Psoas muscle (tissue), 8 donors: Measurements from ENCODE around the gene FOXN3. TPM values are rescaled to one million over a fixed set of nuclear protein-coding genes. Genes with fewer than 3 reads are reported as not detected.

ENCODE experiments used
- ATAC-seq, 4 donors: fragments of 200-7000 bp; cut with Tn5 transposase; one replicate each; pipeline ENCODE4 v1.9.1; 2020; ENCODE audit warnings: moderate library complexity in 3 of 4, mild to moderate bottlenecking in 2 of 4
- DNase-seq, 2 donors: peaks; one replicate each; pipeline ENCODE4 v3.0.0-alpha.2; 2020
- H3K27ac ChIP-seq: fragments of 200-600 bp; one replicate; pipeline ENCODE4 v1.8.0; 2022
- H3K27me3 ChIP-seq, 3 donors: fragments of 200-600 bp in 1 of 3; one replicate each; pipeline versions ENCODE4 v1.6.1 to v1.8.0; 2013 to 2022; ENCODE audit warnings: low read length in 2 of 3, mild to moderate bottlenecking in 2 of 3, moderate library complexity in 1 of 3; ENCODE audit not compliant: insufficient read depth in 3 of 3
- H3K36me3 ChIP-seq, 2 donors: fragments of 200-600 bp in 1 of 2; one replicate each; pipeline versions ENCODE4 v1.6.1 to v1.8.0; 2013 to 2022; ENCODE audit warnings: low read depth in 1 of 2, mild to moderate bottlenecking in 1 of 2, moderate library complexity in 1 of 2; ENCODE audit not compliant: insufficient read depth in 1 of 2
- H3K4me1 ChIP-seq: fragments of 200-600 bp; one replicate; pipeline ENCODE4 v1.8.0; 2022
- H3K4me3 ChIP-seq: fragments of 200-600 bp; one replicate; pipeline ENCODE4 v1.8.0; 2022; ENCODE audit warnings: mild to moderate bottlenecking
- H3K9me3 ChIP-seq: fragments of 200-600 bp; one replicate; pipeline ENCODE4 v1.8.0; 2022
- WGBS, 3 donors: extraction: QIAGEN DNeasy Blood & Tissue Kit; methylation state at CpG; one replicate each; pipeline versions ENCODE4 v1.1.6 to v1.1.7; 2013; 5-methylcytosine and 5-hydroxymethylcytosine counted together
- intact Hi-C, 2 donors: fragments of 100-400 bp; cut with DNase I; formaldehyde crosslinking; loops; one replicate each; pipeline versions ENCODE4 v1.11.0 to v1.14.2; 2022
- polyA plus RNA-seq, 3 donors: library from polyadenylated mRNA; stranded (reverse); fragments of 200-250 nt; gene quantifications; one replicate each; pipeline ENCODE4 v1.2.3, GENCODE V29; 2013
- total RNA-seq, 4 donors: library from RNA; stranded (reverse); fragmentation: NEBNext Ultra II Directional in 2 of 4; extraction: Animal tissue kit (Norgen Biotek cat#: 25700) in 2 of 4; gene quantifications; one replicate each; pipeline versions ENCODE4 v1.2.1 to v1.2.4, GENCODE V29; 2021 to 2023
- TF ChIP-seq, protein P1 (sequence below): fragments of 200-600 bp; IDR thresholded peaks from one replicate; pipeline ENCODE4 v1.8.0; 2022; ENCODE audit warnings: antibody characterized with exemption
- donor health status: healthy with polysubstance abuse.
- donor health status: DM: no; HTN: no; CAD: no; lungs with moderate emphysema.
- donor health status: Bipolar disorder and iron deficiency.
- donor health status: healthy.
- donor health status: DM: yes; HTN: yes; CAD: no.
- donor health status: DM: no; HTN: no; CAD: no.
- donor health status: DM: no; HTN: no; CAD: no.
- donor health status: DM: yes; HTN: yes; CAD: no.

Gene FOXN3
- total and polyA plus RNA-seq, 7 donors, result 10.1 to 123 (median 73.6) TPM

DNA sequence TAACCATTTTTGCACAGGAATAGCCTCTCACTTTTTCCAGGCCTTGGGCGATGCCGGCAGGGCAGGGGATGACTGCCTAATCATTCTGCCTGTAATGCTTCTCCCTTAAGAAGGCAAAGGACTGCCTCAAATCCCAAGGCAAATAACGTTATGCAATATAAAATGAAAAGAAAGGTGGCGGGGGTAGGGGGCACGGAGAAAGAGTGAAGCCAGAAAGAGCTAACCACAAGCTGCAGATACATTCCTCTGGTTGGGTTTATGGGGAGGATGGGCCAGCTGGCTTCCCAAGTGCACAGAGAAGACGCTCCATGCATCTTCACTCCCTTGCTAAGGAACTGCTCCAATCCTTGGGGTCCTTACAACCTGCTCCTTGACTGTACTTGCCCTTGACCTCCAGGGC lies 229.5 kb downstream of the FOXN3 start:
- Histone ChIP-seq H3K9me3 (no peaks in the 10 kb centered on the region), H3K4me3 (no peak overlapping the region), H3K4me1 (peaks cover 45% of the 10 kb centered on the region), H3K27me3 (no peaks in the 10 kb centered on the region), H3K36me3 (no peaks in the 10 kb centered on the region), H3K27ac (peak overlapping the region; percentile 92)
- intact Hi-C loops, result loop anchor here (5.0 to 10.0 kb wide), 3 partner anchors 227 to 430 kb away; partner anchors contain the start of gene FOXN3 (in 2 of the 2)
- WGBS, 3 donors, result 78 to 90% (median 90%) methylated on average over 6 of the region's 6 CpGs
- TF ChIP-seq, protein P1, sequence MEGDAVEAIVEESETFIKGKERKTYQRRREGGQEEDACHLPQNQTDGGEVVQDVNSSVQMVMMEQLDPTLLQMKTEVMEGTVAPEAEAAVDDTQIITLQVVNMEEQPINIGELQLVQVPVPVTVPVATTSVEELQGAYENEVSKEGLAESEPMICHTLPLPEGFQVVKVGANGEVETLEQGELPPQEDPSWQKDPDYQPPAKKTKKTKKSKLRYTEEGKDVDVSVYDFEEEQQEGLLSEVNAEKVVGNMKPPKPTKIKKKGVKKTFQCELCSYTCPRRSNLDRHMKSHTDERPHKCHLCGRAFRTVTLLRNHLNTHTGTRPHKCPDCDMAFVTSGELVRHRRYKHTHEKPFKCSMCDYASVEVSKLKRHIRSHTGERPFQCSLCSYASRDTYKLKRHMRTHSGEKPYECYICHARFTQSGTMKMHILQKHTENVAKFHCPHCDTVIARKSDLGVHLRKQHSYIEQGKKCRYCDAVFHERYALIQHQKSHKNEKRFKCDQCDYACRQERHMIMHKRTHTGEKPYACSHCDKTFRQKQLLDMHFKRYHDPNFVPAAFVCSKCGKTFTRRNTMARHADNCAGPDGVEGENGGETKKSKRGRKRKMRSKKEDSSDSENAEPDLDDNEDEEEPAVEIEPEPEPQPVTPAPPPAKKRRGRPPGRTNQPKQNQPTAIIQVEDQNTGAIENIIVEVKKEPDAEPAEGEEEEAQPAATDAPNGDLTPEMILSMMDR, result no peak
- ATAC-seq, result no peak
- no peak for DNase-seq

DNA sequence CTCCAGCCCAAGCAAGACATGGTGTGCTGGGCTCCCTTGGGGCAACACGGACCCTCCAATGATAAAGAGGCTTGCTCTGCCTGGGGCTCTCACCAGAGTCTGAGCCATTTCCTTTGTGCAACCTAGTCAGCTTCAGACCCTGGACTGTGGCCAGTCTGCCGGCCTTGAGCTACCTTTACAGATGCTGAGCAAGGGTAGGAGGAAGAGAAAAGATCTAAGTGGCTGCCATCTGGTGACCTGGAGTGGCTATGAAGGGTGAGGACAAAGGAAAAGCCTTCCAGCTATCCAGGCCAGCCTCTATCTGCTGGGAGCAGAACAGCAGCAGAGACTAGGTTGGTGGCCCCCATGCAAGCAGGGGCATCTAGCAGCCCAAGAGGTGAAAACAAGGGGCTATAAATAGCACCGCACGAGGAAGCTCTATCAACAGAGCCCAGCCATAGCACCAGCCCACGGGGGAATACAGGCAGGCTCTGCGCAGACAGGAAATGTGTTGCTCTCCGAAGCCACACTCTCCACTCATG lies 230.1 kb downstream of the FOXN3 start:
- WGBS, 3 donors, result 46 to 48% (median 46%) methylated on average over 7 of the region's 7 CpGs
- peak in 1 of 2 donors; percentile 65 for DNase-seq

DNA sequence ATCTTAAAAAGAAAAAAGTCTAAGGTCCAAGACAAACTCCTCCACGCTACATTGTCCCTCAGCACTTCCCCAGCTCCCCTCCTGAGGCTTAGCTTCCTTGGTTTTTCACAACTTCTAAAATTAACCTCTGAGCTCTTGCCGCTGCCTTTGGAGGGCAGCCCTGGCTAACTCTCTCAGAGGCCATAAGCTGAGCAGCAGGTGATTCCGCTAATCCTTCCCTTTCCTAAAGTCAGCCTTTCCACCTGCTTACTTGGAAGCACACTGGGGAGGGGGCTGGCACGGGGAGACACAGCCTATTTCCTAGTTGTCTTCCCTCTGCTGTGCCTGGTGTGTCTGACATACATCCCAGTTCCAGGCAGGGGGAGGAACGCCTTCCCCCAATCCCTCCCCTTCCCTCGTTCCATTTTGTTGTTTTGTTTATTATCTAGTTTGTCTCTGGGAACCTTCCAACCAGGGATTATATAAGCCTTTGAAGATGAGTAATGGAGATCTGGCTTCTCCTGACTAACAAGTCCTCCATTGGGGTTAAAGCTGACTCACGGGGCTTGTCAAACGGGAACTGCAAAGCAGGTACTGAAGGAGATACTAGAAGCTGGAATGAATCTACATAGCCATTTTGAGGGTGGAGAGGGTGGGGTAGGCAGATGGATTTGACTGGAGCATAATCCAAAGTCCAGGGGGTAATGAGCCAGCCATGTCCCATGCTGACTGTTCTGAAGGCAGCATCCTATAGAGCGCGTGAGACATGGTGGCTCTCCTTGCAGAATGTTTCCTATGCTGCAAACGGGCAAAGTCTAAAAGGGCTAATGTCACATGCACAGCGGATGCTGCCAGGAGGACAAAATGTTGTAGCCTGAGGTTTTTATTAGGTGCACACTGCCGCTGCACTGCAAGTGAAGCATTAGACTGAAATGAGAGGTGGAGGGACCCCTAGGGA lies 230.8 kb downstream of the FOXN3 start:
- DNase-seq, result peak in 1 of 2 donors; percentile 69
- peak overlapping the region; percentile 92 for H3K27ac ChIP-seq
- TF ChIP-seq, protein P1, result no peak
- intact Hi-C loops, result loop anchor here (5.0 to 10.0 kb wide), 3 partner anchors 229 to 431 kb away; partner anchors contain the start of gene FOXN3 (in 2 of the 2)
- no peaks in the 10 kb centered on the region for H3K36me3 ChIP-seq
- peak; percentile 79 to 90 (median 86) for ATAC-seq
- H3K27me3 ChIP-seq, result no peaks in the 10 kb centered on the region
- WGBS, 3 donors, result 36 to 49% (median 38%) methylated on average over 13 of the region's 13 CpGs
- H3K4me3 ChIP-seq, result peak overlapping the region; percentile 44
- no peaks in the 10 kb centered on the region for H3K9me3 ChIP-seq
- peaks cover 45% of the 10 kb centered on the region for H3K4me1 ChIP-seq

More for the DNA sequence above, 230.1 kb downstream of the FOXN3 start:
- Histone ChIP-seq H3K9me3 (no peaks in the 10 kb centered on the region), H3K4me1 (peaks cover 45% of the 10 kb centered on the region), H3K36me3 (no peaks in the 10 kb centered on the region), H3K4me3 (peak overlapping the region; percentile 44), H3K27me3 (no peaks in the 10 kb centered on the region), H3K27ac (peak overlapping the region; percentile 92)
- ATAC-seq, result peak; percentile 40 to 50 (median 48)
- TF ChIP-seq, protein P1, result no peak
- intact Hi-C loops, result loop anchor here (5.0 to 10.0 kb wide), 3 partner anchors 228 to 430 kb away; partner anchors contain the start of gene FOXN3 (in 2 of the 2)

DNA sequence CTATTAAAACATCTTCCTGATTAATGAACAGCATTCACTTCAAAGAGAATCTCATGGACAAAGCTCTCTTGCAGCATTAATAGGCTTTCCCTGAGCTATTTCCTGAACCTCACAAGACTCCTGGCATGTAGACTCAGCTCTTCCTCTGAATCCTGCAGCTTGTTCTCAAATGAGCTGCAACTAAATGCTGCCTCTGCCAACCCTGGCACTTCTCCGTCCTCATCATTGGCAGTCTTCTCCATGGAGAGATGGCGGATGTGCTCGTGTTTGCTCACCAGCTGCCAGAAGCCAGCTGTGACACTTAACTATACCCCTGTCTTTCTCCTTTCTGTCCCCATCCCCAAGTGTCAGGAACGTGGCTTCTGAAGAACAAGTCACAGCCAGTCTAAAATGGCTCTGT lies 232.1 kb downstream of the FOXN3 start:
- no peaks in the 10 kb centered on the region for H3K27me3 ChIP-seq
- 16 to 22% (median 21%) methylated on average over 4 of the region's 4 CpGs for WGBS, 3 donors
- intact Hi-C loops, result loop anchor here (5.0 to 10.0 kb wide), 4 partner anchors 47 to 432 kb away; partner anchors contain the start of gene FOXN3 (in 2 of the 2)
- peak in 3 of 4 donors; percentile 10 to 46 (median 31) for ATAC-seq
- H3K4me3 ChIP-seq, result no peak overlapping the region
- H3K9me3 ChIP-seq, result no peaks in the 10 kb centered on the region
- H3K4me1 ChIP-seq, result peaks cover 52% of the 10 kb centered on the region
- peak overlapping the region; percentile 92 for H3K27ac ChIP-seq
- TF ChIP-seq, protein P1, result no peak
- DNase-seq, result peak in 1 of 2 donors; percentile 69
- no peaks in the 10 kb centered on the region for H3K36me3 ChIP-seq
